Peyer's patch (tissue), 4 donors: Measurements from ENCODE around the gene SEMA3D. TPM values are rescaled to one million over a fixed set of nuclear protein-coding genes. Genes with fewer than 3 reads are reported as not detected.

Experiments
- DNase-seq, 3 donors: peaks; one replicate each; pipeline ENCODE4 v3.0.0-alpha.2; 2017 to 2019
- H3K27ac ChIP-seq, 4 donors: fragments of 200-600 bp; sonication (generic); one replicate each; pipeline ENCODE4 v1.5.1; 2016 to 2019
- H3K27me3 ChIP-seq, 2 donors: fragments of 200-600 bp; sonication (generic); one replicate each; pipeline ENCODE4 v1.5.1; 2019
- H3K36me3 ChIP-seq, 3 donors: fragments of 200-600 bp; sonication (generic); one replicate each; pipeline ENCODE4 v1.5.1; 2016 to 2019
- H3K4me1 ChIP-seq, 4 donors: fragments of 200-600 bp; sonication (generic); one replicate each; pipeline ENCODE4 v1.5.1; 2016 to 2019
- H3K4me3 ChIP-seq, 4 donors: fragments of 200-600 bp; sonication (generic); 1 replicate in 3 of 4; 2 replicates in 1 of 4; pipeline ENCODE4 v1.5.1; 2016 to 2019; ENCODE audit warnings: mild to moderate bottlenecking in 1 of 4
- H3K9me3 ChIP-seq, 4 donors: fragments of 200-600 bp; sonication (generic); one replicate each; pipeline ENCODE4 v1.5.1; 2016 to 2019; ENCODE audit warnings: mild to moderate bottlenecking in 1 of 4
- CTCF ChIP-seq, 6 experiments: fragments of 450-650 bp in 4 of 6; fragments of 200-600 bp in 2 of 6; sonication (generic) in 1 of 6; IDR thresholded peaks; one replicate each; pipeline ENCODE4 v1.5.1; 2017 to 2019; ENCODE audit warnings: antibody characterized with exemption in 6 of 6, mild to moderate bottlenecking in 3 of 6, moderate library complexity in 1 of 6
- POLR2A ChIP-seq, 2 donors: fragments of 450-650 bp; IDR thresholded peaks; one replicate each; pipeline ENCODE4 v1.5.1; 2017; ENCODE audit warnings: antibody characterized with exemption in 2 of 2, mild to moderate bottlenecking in 2 of 2, moderate library complexity in 2 of 2
- total RNA-seq, 4 donors: library from RNA; depleted of rRNA; stranded (reverse); fragments of >200 nt; gene quantifications; one replicate each; pipeline ENCODE4 v1.1.0, GENCODE V29; 2016

The SEMA3D gene
- total RNA-seq, 4 donors from 2014 or later: 4.5 to 7.6 (median 6.5) TPM

- H3K36me3 ChIP-seq: no peaks in the 10 kb centered on the region
- H3K27me3 ChIP-seq: no peaks in the 10 kb centered on the region
- no peak overlapping the region for H3K27ac ChIP-seq
- no peak overlapping the region for H3K4me3 ChIP-seq
- H3K9me3 ChIP-seq: no peaks in the 10 kb centered on the region
- no peak for DNase-seq
- TF ChIP-seq CTCF (IDR thresholded peaks at IDR 0.05) (no peak), POLR2A (IDR thresholded peaks at IDR 0.05) (no peak)
- H3K4me1 ChIP-seq: no peaks in the 10 kb centered on the region
Observed at GRCh38 chr7:85162721-85163120, 24.1 kb downstream of the SEMA3D start.

GRCh38 chr7:85160223-85160622 is 26.6 kb downstream of the SEMA3D start:
- no peaks in the 10 kb centered on the region for H3K9me3 ChIP-seq
- TF ChIP-seq POLR2A (IDR thresholded peaks at IDR 0.05) (no peak), CTCF (IDR thresholded peaks at IDR 0.05) (no peak)
- H3K27me3 ChIP-seq: no peaks in the 10 kb centered on the region
- no peak overlapping the region for H3K4me3 ChIP-seq
- no peak overlapping the region for H3K27ac ChIP-seq
- no peaks in the 10 kb centered on the region for H3K4me1 ChIP-seq
- H3K36me3 ChIP-seq: no peaks in the 10 kb centered on the region
- no peak for DNase-seq

- H3K36me3 ChIP-seq: no peaks in the 10 kb centered on the region
- H3K4me3 ChIP-seq: no peak overlapping the region
- H3K9me3 ChIP-seq: no peaks in the 10 kb centered on the region
- no peak overlapping the region for H3K27ac ChIP-seq
- TF ChIP-seq POLR2A (IDR thresholded peaks at IDR 0.05) (no peak), CTCF (IDR thresholded peaks at IDR 0.05) (no peak)
- no peaks in the 10 kb centered on the region for H3K4me1 ChIP-seq
- no peaks in the 10 kb centered on the region for H3K27me3 ChIP-seq
- DNase-seq: no peak
Observed at GRCh38 chr7:85159003-85159402, 27.9 kb downstream of the SEMA3D start.

- TF ChIP-seq POLR2A (IDR thresholded peaks at IDR 0.05) (no peak), CTCF (IDR thresholded peaks at IDR 0.05) (no peak)
- no peaks in the 10 kb centered on the region for H3K36me3 ChIP-seq
- no peaks in the 10 kb centered on the region for H3K27me3 ChIP-seq
- H3K27ac ChIP-seq: no peak overlapping the region
- H3K9me3 ChIP-seq: no peaks in the 10 kb centered on the region
- no peak overlapping the region for H3K4me3 ChIP-seq
- no peaks in the 10 kb centered on the region for H3K4me1 ChIP-seq
- DNase-seq: no peak
Observed at GRCh38 chr7:85156661-85157208, 30.1 kb downstream of the SEMA3D start.

GRCh38 chr7:85154282-85154937 is 32.4 kb downstream of the SEMA3D start:
- peak in 1 of 6 experiments; percentile 6 for TF ChIP-seq CTCF (IDR thresholded peaks at IDR 0.05)
- no peak for TF ChIP-seq POLR2A (IDR thresholded peaks at IDR 0.05)
- DNase-seq: no peak
- no peaks in the 10 kb centered on the region for H3K27me3 ChIP-seq

More at GRCh38 chr7:85154282-85154937, 32.4 kb downstream of the SEMA3D start:
- H3K4me3 ChIP-seq: no peak overlapping the region
- no peaks in the 10 kb centered on the region for H3K4me1 ChIP-seq
- H3K27ac ChIP-seq: peak overlapping the region in 2 of 4 donors; percentile 23 to 68
- no peaks in the 10 kb centered on the region for H3K9me3 ChIP-seq
- H3K36me3 ChIP-seq: no peaks in the 10 kb centered on the region
